GM21381 (cell line): ENCODE data around the gene RAB6A.
"Not testable (repeated sequence)": the region's sequence is repeated elsewhere in the genome, so short reads cannot be mapped to it uniquely, and the experiment has no call there.

Experiments used
- ATAC-seq: cut with Tn5 transposase; IDR thresholded peaks from one replicate; pipeline ENCODE4 v1.9.1; 2021; ENCODE audit warnings: mild to moderate bottlenecking, moderate library complexity; ENCODE audit not compliant: unreplicated experiment

Gene RAB6A

DNA sequence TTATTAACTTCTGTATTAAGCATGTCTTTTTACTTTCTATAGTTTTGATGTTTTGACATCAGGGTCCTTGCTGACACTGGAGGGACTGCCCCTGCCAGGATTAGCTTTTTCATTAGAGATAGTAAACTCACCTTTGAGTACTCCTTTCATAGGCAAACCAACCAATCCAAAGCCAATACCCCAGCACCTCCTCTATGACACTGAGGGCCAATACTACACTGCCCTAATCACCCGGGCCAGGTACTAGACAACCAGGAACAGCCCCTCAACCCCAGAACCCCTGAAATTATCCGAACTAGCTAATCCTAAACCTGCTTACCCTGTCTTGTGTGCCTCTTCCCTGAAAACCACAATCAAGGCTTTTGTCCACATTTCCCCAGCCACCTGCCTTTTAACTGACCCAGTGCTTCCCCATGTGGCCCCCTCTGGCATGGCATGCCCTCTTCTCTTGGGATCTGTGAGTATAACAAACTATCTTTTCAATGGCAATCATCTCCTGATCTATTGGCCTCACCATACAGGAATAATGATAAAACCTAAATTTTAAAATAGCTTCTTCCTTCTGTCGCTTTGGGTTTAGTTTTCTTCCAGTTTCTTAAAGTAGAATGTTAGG, 31.2 kb downstream of the RAB6A start:
- no peak for ATAC-seq

DNA sequence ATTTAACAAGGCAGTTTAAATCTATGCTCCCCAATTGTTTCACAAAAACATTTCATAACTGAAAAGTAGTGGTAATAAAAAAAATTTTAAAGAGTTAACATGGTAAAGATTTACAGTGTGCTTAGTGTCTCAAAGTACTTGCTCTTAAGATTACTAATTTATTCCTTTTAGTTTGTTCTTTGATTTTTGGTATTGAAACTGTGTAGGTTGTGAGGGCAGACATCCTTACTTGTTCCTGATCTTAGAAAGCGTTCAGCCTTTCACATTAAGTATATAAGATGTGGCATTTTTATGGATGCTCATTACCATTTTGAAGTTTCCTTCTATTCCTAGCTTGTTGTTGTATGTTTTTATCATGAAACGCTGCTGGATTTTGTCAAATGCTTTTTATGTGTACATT, 32.9 kb downstream of the RAB6A start:
- ATAC-seq: no peak

- no peak for ATAC-seq
These were observed 34.0 kb downstream of the RAB6A start for GRCh38 chr11:73726825-73727224.

DNA sequence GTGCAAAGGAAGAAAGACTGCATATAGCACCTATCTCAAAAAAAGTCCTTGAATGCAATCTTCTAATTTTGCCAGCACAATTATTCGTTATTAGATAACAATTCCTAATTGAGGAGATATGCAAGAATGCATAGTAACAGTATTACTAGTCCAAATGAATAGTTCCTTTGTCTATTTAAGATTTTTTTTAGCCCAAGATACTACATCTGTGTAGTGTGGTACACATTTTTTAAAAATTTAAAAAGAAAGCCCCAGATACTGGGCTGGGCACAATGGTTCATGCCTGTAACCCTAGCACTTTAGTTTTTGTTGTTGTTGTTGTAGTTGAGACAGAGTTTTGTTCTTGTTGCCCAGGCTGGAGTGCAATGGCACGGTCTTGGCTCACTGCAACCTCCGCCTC, 43.7 kb downstream of the RAB6A start:
- ATAC-seq: no peak

DNA sequence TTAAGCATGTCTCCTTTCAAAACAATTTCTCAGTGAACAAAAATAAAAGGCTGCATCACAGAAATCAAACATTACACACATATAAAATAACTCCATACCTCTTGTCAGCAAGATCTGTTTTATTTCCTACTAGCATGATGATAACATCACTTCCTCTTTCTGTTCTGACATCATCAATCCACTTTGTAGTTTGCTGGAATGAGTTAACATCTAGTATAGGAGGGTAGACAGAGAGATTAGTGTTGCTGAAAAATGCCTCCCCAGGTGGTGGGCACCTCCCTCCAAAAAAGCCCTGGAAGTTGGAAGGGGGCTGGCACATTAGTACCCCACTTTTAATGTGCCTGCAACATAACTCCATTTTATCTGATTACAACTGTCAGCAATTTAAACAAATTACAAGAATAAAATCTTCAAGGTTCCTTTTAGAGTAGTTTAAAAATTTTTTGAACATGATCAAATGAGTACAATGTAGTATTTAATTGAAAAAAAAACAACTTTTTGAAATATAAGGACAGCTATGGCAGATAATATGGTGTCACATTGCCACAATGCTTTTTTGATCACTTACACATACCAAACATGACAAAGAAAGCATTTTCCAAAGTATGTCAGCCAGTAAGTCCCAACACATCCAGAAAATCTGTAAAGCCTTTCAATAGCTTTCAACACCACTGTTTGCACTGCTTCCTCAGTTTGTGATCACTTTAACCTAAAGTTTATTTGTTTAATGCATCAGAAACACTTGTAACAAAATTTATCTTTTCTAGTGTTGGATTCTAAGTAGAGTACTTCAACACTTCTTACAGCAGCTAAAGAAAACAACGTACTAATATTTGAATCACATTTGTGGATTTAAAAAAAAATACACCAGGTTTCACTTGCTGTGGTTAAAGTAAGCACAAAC, 44.5 kb downstream of the RAB6A start:
- no peak for ATAC-seq

DNA sequence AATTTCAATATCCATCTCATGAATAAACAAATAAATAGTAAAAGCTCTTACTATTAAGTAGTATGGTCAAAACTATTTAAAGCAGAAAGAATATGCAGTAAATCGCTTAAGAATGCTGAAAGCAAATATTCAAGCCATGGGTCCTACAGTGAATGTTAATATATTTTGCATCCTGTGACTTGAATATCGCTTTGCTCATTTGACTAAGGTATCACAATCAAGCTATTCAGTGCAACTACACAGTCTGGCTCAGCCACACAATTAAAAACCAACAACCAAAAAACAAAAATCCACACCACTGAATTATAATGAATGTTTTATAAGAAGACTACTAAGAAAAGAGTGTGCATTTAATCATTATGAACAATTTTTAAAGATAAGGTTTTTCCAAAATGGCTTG, 45.3 kb downstream of the RAB6A start:
- ATAC-seq: no peak

GRCh38 chr11:73710964-73711363, 49.9 kb downstream of the RAB6A start:
- no peak for ATAC-seq

GRCh38 chr11:73705053-73705452, 55.8 kb downstream of the RAB6A start:
- ATAC-seq: no peak

GRCh38 chr11:73693899-73694525, 66.9 kb downstream of the RAB6A start:
- no peak for ATAC-seq

DNA sequence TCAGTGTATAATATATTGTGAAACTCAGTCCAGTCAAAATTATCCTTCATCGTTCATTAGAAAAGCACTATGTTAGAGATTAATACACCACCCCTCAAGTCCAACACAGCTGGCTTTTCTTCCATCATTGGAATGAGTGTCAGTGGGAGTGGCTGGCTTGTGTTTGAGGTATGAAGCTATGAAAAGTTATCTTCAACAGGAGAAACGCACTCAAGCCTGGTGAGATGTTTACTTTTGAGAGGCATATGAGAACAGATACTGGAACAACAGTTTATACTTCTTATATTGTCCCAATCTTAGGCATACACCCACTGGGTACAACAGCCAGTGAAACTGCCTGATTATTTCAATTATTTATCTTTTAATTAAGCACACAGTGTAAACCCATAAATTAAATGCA, 80.2 kb downstream of the RAB6A start:
- ATAC-seq: no peak

- not testable (repeated sequence) for ATAC-seq
These were observed 84.3 kb downstream of the RAB6A start for GRCh38 chr11:73676552-73676951.

DNA sequence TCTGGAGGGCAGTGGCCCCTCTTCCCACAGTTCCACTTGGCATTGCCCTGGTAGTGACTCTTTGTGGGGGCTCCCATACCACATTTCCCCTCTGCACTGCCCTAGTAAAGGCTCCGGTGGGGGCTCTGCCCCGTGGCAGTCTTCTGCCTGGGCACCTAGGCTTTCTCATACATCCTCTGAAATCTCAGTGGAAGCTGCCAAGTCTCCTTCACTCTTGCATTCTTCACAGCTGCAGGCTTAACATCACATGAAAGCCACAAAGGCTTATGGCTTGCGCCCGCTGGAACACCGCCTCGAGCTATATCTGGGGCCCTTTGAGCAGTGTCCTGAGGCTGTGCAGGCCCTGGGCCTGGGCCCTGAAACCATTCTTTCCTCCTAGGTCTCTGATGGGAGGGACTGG, 89.2 kb downstream of the RAB6A start:
- ATAC-seq: no peak

GRCh38 chr11:73670808-73671207, 90.1 kb downstream of the RAB6A start:
- ATAC-seq: no peak

- ATAC-seq: no peak
These were observed 93.0 kb downstream of the RAB6A start for GRCh38 chr11:73667891-73668290.

- ATAC-seq: no peak
These were observed 96.0 kb downstream of the RAB6A start for GRCh38 chr11:73664877-73665276.

GRCh38 chr11:73663604-73664495, 97.0 kb downstream of the RAB6A start:
- ATAC-seq: no peak

DNA sequence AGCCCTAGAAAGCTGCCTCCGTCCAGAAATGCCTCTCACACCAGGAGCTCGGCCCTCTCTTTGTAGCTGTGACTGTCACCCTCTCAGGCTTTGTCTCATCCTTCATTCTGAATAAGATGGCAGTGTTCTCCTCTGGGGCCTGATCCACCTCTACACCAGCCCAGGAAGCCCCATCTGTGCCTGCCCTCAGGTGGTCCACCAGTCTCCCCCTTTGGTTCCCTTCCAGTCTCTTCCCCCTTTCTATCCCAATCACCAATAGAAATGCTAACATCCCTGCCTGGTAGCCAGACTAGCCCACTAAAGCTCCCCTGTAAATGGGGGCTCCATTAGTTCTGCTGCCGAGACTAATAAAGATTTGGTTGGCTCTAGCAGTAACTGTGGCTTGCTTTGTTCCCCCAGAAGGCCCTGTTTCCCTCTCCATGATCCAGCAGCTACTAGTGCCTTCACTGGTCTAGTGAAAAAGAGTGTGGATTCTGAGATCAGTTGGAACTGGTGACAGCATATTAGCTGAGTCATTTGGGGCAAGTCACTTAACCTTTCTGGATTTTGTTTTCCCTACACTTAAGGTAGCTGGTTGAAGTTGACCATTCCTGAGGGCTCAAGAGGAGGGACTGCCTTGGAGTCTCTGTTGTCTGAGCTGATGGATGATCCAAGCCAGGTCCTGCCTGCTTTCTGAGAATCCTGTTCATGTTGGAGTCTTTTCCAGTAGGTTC, 98.3 kb downstream of the RAB6A start:
- no peak for ATAC-seq

DNA sequence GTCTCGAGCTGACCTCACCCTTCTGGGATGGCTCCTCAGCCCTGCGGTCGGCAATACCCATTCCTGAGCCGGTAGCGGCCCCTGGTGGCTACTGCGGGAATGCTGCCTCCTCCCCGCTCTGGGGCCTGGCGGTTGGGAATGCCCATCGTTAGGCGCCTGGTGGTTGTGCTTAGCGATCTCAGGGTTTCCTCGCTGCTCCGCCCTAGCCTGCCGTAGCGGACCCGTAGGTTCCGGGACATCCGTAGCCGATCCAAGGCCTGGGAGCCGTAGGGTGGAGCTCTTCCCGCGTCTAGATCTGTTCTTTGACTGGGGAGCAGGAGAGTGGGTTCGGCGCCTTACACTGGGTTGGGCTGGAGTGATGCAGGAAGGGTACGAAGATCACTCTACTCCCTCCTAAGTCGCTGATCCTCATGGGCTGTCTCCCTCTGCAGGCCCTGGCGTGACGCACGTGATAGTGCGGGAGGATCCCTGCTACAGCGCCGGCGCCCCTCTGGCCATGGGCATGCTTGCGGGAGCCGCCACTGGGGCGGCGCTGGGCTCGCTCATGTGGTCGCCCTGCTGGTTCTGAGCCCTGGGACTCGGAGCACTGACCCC, 99.7 kb downstream of the RAB6A start:
- ATAC-seq: no peak

- ATAC-seq: no peak
These were observed 100.3 kb downstream of the RAB6A start for GRCh38 chr11:73660497-73661034.

DNA sequence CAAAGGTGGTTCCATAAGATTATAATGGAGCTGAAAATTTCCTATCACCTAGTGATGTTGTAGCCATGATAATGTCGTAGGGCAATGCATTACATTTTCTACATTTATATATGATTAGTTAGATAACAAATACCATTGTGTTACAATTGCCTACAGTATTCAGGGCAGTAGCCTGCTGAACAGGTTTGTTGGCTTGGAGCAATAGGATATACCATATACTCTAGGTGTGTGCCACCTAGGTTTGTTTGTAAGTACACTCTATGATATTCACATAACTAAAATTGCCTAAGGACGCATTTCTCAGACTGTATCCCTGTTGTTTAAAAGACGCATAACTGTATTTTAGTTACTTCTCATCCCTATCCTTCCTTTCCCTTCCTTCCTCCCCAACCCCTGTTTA, 100.9 kb downstream of the RAB6A start:
- ATAC-seq: no peak
